GM21390 (cell line): ENCODE results near the gene MINDY1.

Experiments used
- ATAC-seq: cut with Tn5 transposase; IDR thresholded peaks from one replicate; pipeline ENCODE4 v1.9.1; 2021; ENCODE audit not compliant: unreplicated experiment

MINDY1 gene

DNA sequence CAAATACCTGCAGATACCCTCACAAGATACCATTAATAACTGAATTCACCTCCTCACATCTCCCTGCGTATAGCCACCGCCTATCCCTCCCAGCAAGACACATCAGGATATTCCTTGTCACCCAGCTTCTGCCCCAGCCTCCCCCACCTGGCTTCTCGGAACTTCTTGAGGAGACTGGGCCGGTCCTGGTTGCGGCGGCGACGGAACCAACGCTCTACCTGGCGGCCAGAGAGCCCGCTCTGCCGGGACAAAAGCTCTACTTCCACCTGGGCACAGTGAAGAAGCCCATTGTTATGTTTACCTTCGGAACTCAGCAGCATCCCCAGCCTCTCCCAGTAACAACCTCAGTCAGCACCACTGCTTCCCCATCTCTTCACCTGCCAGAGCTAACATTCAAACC lies 38.8 kb downstream of the MINDY1 start:
- ATAC-seq, result no peak

DNA sequence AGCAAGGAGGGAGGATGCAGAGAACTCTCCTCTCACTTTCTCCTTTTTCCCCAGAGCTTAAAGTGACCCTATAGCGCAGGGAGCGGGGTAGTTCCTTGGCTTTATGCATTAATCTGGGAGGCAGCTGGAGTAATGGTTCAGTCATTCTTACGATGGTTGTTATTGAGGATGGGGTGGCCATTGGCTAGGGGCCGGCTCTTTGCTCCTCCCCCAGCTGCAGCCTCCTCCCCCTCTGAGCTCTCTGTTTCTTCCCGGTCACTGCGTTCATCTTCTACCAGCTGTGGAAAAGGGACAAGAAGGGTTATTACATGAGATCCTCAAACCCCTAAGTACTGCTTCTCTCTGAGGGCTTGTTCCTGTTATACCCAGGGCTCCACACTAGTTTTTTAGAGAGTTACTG lies 40.7 kb downstream of the MINDY1 start:
- ATAC-seq, result no peak

DNA sequence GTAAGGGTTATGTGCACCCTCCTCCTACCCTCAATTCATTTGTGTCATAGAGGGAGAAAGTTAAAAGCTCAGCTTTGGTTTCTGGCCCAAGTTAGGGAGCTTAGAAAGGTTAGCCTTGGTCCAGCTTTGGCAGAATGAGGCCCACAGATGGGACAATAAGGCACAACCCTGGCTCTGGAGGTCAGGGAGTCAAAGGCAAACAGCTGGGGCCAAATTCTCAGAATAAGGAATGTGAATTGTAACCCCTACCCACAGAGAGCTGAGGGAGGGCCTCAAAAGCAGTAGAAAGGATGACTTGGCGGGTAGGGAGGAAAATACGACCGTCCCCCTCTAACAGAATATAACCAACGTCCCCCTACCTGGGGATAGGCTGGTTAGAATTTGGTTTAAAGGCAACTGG lies 41.1 kb downstream of the MINDY1 start:
- no peak for ATAC-seq

DNA sequence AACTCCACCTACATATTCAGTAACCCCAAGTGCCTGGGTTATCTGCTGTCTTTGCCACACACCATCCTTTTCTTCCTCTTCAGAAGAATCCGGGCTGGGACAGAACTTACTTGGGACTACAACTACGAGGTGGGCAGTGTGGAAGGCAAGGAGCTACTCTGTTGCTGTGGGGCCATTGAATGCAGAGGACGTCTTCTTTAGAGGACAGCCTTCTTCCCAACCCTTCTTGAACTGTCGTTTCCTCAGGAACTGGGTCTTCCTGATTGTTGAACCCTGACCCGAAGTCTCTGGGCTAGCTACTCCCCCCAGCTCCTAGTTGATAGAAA lies 42.6 kb downstream of the MINDY1 start:
- ATAC-seq, result no peak

DNA sequence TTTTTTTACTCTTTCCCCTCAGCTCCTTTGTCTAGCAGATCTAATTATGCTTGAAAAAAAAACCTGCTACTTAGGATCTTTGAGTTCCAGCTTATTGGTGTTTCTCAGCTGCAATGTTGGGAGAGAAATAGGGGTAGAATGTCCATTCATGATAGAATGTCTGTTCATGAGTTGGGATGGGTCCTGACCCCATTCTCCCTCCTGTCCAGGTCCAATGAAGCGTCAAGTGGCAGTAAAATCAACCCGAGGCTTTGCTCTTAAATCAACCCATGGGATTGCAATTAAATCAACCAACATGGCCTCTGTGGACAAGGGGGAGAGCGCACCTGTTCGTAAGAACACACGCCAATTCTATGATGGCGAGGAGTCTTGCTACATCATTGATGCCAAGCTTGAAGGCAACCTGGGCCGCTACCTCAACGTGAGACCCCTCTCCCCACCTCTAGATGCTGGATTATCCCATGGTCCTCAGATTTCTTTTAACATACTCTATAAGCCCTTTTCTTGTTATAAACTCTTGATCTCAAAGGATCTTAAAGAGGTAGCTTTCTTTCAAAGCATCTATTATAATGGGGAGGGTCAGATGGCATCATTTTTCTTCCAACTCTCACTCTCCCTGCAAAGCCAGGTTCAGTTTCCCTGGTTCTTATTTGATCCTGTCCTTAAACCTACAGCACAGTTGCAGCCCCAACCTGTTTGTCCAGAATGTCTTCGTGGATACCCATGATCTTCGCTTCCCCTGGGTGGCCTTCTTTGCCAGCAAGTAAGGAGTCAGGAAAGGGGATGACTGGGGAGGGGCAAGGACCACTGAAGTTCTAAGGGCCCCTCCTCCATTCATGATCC lies 43.2 kb downstream of the MINDY1 start:
- ATAC-seq, result no peak

DNA sequence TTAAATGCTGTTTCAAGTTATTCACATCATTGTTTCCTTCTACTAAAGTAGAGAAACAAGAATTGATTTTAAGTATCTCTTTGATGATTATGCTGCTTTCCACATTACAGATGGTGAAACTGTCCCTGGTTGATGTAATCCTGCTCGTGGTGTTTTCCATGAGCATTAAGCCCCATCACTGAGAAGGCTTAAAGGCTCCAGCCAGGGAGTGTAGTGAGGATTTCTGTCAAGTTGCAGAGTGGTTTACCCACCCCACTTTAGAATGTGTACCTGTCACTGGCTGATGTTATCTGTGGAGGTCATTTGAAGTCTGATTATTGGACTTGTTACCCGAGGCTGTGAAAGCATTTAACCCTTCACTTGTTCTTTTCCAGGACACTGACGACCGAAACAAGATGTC lies 44.9 kb downstream of the MINDY1 start:
- no peak for ATAC-seq

DNA sequence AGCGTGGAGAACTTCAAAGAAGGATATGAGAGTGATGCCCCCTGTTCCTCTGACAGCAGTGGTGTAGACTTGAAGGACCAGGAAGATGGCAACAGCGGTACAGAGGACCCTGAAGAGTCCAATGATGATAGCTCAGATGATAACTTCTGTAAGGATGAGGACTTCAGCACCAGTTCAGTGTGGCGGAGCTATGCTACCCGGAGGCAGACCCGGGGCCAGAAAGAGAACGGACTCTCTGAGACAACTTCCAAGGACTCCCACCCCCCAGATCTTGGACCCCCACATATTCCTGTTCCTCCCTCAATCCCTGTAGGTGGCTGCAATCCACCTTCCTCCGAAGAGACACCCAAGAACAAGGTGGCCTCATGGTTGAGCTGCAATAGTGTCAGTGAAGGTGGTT lies 46.1 kb downstream of the MINDY1 start:
- no peak for ATAC-seq

DNA sequence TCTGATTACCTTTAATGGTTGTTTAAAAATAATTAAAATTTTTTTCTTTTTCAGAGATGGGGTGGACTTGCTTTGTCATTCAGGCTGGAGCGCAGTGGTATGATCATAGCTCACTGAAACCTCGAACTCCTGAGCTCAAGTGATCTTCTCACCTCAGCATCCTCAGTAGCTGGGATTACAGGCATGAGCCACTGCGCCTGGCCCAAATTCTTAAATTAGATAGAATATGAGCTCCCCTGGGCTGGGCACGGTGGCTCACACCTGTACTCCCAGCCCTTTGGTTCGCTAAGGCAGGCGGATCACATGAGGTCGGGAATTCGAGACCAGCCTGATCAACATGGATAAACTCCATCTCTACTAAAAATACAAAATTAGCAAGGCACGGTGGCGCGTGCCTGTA lies 49.0 kb downstream of the MINDY1 start:
- no peak for ATAC-seq

DNA sequence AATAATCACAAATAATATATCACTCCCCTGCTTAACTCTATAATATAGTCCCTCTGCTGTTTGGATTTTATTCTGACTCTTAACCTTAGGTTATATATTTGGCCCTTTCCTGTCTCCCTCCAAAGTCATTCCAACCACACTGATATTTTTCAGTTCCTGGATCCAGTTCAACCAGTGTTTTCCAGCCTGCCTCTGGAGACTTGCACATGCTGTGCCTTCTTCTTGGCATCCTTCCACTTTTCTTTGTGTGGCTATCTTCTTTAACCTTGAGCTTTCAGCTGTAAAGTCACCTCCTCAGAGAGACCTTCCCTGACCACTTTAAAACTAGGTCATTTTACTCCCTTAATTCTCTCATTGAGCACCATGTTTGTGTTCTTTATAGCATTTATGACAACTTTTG lies 51.4 kb downstream of the MINDY1 start:
- no peak for ATAC-seq

DNA sequence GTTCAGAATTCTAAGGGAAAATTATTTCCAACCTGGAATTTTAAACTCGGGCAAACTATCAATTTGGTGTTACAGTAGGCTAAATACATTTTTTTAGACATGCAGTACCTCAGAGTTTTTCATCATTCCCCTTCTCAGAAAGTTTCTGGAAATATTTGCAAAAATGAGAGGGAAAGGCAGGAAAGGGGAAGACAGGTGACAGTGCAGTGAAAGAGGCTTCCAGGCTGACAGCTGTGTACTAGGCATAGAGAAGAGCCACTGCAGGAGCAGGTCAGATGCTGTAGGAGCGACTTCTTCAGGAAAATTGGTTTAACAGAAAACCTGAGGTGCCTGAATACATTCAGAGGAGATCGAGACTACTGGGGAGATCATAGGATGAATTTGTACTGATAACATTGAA lies 52.0 kb downstream of the MINDY1 start:
- no peak for ATAC-seq
